Measurements from ENCODE around the gene HP.
A peak's percentile ranks its signal among the peaks of the same experiment; 100 is the strongest.
"Not testable (repeated sequence)": the region's sequence is repeated elsewhere in the genome, so short reads cannot be mapped to it uniquely, and the experiment has no call there.

Gene HP

GRCh38 chr16:72051818-72052217, 2.5 kb upstream of the HP start:
- no peak overlapping the region for H3K4me3 ChIP-seq (replicated peaks in 1 of 2; ENCODE audit: low read depth in 2 of 2, low read length in 2 of 2)
- TF ChIP-seq CTCF (IDR thresholded peaks at IDR 0.05; ENCODE audit: low read depth, low read length): no peak
- no peak for DNase-seq (ENCODE audit: low read depth in 2 of 2)

DNA sequence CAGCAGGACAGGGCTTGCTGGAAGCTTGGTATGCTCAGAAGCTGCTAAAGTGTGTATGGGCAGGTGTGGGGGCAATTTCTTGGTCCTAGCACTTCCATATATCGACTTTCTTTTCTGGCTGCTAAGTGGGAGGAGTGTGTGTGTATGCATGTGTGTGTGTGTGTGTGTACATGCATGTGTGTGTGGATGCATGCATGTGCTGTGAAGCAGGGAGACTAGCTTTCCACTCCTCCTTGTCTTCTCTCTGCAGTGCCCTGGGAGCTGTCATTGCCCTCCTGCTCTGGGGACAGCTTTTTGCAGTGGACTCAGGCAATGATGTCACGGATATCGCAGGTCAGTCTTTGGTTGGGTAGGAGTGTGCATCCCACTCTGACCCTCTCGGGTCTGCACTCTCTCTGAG, 1.6 kb downstream of the HP start:
- no peak for DNase-seq (ENCODE audit: low read depth in 2 of 2)
- H3K4me3 ChIP-seq (replicated peaks in 1 of 2; ENCODE audit: low read depth in 2 of 2, low read length in 2 of 2): no peak overlapping the region
- no peak for TF ChIP-seq CTCF (IDR thresholded peaks at IDR 0.05; ENCODE audit: low read depth, low read length)

- DNase-seq (ENCODE audit: low read depth in 2 of 2); H3K4me3 ChIP-seq (replicated peaks in 1 of 2; ENCODE audit: low read depth in 2 of 2, low read length in 2 of 2): not testable (repeated sequence)
These were observed 3.0 kb downstream of the HP start for GRCh38 chr16:72057313-72057712.

DNA sequence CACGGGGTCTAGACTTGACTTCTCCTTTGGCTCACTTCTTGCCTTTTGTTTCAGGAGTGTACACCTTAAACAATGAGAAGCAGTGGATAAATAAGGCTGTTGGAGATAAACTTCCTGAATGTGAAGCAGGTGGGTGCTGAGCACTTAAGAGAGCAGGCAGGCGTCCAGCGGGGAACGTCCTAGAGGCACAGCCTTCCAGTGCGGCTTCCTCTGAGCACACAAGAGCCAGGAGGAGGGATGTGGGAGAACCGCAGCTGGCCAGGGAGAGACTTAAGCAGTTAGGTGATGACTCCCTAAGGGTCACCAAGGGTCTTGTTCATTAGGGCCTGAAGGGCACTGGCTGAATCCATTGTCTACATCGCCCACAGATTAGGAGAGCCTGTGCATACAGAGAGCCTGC, 4.8 kb downstream of the HP start:
- H3K4me3 ChIP-seq (replicated peaks in 1 of 2; ENCODE audit: low read depth in 2 of 2, low read length in 2 of 2); DNase-seq (ENCODE audit: low read depth in 2 of 2): not testable (repeated sequence)

DNA sequence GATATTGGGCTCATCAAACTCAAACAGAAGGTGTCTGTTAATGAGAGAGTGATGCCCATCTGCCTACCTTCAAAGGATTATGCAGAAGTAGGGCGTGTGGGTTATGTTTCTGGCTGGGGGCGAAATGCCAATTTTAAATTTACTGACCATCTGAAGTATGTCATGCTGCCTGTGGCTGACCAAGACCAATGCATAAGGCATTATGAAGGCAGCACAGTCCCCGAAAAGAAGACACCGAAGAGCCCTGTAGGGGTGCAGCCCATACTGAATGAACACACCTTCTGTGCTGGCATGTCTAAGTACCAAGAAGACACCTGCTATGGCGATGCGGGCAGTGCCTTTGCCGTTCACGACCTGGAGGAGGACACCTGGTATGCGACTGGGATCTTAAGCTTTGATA, 6.1 kb downstream of the HP start:
- no peak for DNase-seq (ENCODE audit: low read depth in 2 of 2)
- TF ChIP-seq CTCF (IDR thresholded peaks at IDR 0.05; ENCODE audit: low read depth, low read length): no peak

DNA sequence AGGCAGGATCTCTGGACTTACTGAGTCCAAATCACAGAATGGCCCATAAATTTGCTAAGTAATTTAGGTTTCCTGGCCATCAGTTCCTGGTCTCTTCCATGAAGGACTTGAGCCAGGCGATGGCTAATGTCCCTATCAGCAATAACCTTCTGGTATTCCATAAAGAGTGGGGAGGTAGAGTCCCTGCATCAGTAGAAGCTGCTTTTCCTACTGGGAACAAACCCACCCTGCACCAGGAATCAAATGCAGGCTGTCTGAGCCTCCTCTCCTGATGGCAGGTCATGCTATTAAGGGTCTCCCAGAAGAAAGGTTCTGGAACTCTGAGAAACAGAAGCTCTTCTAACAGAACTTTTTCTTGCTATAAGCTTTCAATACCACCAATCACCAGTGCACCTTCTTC, 7.3 kb downstream of the HP start:
- TF ChIP-seq CTCF (IDR thresholded peaks at IDR 0.05; ENCODE audit: low read depth, low read length): no peak
- no peak overlapping the region for H3K4me3 ChIP-seq (replicated peaks in 1 of 2; ENCODE audit: low read depth in 2 of 2, low read length in 2 of 2)

More for the DNA sequence above, 6.1 kb downstream of the HP start:
- no peak overlapping the region for H3K4me3 ChIP-seq (replicated peaks in 1 of 2; ENCODE audit: low read depth in 2 of 2, low read length in 2 of 2)

DNA sequence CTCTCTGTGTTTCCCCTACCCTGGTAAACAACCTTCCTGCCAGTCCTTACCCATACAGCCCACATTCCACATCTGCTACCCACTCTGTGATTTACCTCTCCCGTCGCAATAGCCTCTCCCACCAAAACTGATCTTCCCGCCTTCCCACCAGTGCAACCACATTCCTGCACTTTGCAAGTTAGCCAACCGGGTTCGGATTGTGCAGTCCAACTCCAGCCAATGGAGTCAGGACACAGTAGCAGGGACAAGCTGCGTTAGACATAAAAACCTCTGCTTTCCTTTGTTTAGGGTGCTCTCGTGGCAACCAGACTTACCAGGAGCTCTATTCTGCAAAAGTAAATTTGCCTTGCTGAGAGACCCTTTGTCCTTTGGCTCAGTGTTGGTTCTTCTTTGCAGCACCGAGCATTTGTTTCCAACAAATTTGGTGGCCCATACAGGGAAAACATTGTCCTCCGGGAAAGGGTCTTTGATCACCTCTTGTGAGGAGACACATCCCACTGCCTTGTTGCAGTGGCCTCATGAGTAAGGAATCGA, 10.1 kb downstream of the HP start:
- H3K4me3 ChIP-seq (replicated peaks in 1 of 2; ENCODE audit: low read depth in 2 of 2, low read length in 2 of 2): no peak overlapping the region
- no peak for DNase-seq (ENCODE audit: low read depth in 2 of 2)
- TF ChIP-seq CTCF (IDR thresholded peaks at IDR 0.05; ENCODE audit: low read depth, low read length): no peak

More for the DNA sequence above, 7.3 kb downstream of the HP start:
- DNase-seq (ENCODE audit: low read depth in 2 of 2): no peak

DNA sequence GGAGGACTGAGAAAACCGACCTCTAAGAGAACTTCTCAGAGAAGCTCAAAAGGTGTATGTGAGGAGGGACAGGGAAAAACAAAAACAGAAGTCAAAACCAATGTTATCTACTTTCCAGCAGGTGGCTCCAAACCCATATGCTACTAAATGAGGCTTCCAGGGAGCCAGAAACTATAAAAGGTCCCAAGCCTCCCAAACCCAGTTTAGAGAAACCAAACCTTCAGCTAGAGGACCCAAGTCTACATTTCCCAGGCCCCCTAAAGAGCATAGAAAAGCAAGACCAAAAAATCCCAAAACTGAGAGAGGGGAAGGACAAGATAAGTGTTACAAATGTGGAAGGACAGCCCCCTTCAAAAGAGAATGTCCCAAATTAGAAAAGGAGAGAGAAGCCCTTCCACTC, 12.4 kb downstream of the HP start:
- DNase-seq (ENCODE audit: low read depth in 2 of 2): peak; percentile 57 to 75
- peak; percentile 63 for TF ChIP-seq CTCF (IDR thresholded peaks at IDR 0.05; ENCODE audit: low read depth, low read length)
- H3K4me3 ChIP-seq (replicated peaks in 1 of 2; ENCODE audit: low read depth in 2 of 2, low read length in 2 of 2): no peak overlapping the region

Data from cardiac fibroblast (primary cell).